Limb (tissue), 2 donors: ENCODE results near the gene BFSP2.
"Not testable (repeated sequence)": the region's sequence is repeated elsewhere in the genome, so short reads cannot be mapped to it uniquely, and the experiment has no call there.

ENCODE experiments used
- DNase-seq, 2 donors: peaks; one replicate each; pipeline ENCODE4 v3.0.0-alpha.2; 2016; ENCODE audit errors: extremely low spot score in 2 of 2

BFSP2 gene

DNA sequence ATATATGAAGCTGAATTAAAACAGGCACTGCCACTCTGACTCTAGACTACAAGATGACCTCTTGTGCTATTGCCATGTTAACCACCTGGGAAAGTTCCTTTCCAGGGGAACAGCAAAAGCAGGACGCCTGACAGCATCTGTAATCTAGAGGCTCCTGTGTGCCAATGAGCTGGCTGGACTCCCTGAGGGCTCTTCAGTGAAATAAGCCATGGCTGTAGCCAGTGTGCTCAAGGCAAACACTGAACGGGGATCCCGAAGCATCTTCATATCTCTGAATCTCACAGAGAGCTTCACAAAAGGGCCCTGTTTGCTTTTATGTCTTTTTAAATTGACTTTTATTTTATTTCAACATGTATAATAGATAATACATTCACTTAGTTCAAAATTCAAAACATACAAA lies 57.2 kb downstream of the BFSP2 start:
- DNase-seq = no peak

GRCh38 chr3:133457465-133458067 lies 57.7 kb downstream of the BFSP2 start:
- DNase-seq = no peak

DNA sequence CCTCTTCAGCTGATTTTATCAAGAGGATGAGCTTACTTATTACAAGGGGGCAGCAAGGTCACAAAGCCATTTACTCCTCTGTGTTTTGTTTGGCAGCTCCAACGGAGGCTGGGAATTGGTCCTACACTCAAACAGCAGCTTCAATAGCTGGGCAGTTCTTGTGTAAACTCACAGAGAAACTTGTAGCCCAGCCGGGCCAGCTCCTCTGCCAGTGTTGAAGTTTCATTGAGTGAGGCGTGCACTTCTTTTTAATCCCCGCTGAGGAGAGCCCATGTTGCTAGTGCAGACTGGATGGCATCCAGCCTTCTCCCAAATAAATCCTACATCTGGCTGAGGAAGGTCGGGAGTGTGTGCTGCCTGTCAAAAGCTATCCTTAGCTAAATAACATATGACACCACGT lies 59.5 kb downstream of the BFSP2 start:
- peak in 1 of 2 donors; percentile 58 for DNase-seq

GRCh38 chr3:133460809-133461208 lies 61.0 kb downstream of the BFSP2 start:
- no peak for DNase-seq

GRCh38 chr3:133461291-133461690 lies 61.4 kb downstream of the BFSP2 start:
- DNase-seq = no peak

- no peak for DNase-seq
Measured at GRCh38 chr3:133463347-133463860, 63.5 kb downstream of the BFSP2 start.

DNA sequence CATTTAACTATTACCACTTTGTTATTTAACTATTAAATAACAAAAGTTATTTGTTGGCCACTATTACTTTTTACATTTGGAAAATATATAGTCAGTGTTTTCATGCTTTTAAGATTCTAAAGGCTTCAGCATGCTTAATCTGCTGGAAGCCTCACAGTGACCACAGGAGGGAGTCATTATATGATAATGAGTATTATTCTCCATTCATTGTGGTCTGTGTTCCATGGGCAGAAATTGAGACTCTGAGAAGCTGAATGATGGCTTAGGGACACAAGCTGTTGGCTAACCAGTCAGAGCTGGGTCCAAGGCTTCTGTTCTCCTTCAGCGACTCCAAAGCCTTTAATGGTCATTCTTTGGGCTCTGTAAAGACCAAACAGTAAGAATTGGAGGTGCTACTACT lies 64.7 kb downstream of the BFSP2 start:
- DNase-seq = no peak

DNA sequence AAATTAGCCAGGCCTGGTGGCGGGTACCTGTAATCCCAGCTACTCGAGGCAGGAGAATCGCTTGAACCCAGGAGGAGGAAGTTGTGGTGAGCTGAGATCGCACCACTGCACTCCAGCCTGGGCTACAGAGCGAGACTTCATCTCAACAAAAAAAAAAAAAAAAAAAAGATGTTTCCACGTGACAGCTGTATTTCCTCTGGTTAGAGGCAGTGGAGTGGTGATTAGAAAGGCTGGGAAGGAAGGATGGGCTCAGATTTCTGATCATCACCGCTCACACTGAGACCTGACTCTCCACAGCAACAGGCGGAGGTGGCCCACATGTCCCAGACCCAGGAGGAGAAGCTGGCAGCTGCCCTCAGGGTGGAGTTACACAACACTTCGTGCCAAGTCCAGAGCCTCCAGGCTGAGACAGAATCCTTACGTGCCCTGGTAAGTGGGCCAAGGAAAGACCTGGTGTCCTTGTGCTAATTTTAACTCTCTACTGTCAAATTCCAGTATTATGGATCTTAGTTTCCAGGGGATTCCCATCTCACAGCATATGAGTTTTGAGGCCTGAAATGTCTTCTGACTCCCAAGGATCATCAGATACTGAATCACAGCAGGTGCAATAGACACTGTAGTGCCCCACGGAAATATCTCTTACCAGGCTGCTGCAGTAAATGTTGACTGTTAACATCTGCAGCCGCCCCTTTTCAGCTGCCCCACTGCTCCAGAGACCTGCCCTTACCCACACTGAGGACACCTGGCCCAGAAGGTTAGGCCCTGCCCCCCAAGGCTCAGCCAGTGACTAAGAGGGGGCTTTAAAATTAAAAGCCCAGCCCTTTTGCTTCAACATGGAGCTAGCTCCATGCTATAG lies 66.9 kb downstream of the BFSP2 start:
- no peak for DNase-seq

GRCh38 chr3:133467780-133468179 lies 67.9 kb downstream of the BFSP2 start:
- no peak for DNase-seq

DNA sequence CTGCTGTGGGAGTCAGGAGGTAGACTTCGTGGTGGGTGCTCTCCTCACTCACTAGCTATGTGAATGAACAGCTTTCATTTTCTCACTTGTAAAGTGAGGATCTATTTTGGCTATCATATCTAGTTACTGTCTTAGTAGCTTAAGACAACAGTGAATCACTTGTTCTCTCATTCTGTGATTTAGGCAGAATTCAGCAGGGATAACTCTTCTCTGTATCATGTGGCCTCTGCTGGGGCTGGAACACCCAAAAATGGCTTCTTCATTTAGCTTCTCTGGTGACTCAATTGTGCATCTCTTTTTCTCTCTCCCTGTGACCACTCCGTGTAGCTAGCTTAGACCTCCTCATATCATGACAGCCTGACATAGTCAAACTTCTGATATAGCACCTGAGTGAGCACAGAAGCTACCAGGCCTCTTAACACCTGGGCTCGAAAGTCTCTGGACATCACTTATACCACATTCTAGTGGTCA lies 68.4 kb downstream of the BFSP2 start:
- DNase-seq = no peak

DNA sequence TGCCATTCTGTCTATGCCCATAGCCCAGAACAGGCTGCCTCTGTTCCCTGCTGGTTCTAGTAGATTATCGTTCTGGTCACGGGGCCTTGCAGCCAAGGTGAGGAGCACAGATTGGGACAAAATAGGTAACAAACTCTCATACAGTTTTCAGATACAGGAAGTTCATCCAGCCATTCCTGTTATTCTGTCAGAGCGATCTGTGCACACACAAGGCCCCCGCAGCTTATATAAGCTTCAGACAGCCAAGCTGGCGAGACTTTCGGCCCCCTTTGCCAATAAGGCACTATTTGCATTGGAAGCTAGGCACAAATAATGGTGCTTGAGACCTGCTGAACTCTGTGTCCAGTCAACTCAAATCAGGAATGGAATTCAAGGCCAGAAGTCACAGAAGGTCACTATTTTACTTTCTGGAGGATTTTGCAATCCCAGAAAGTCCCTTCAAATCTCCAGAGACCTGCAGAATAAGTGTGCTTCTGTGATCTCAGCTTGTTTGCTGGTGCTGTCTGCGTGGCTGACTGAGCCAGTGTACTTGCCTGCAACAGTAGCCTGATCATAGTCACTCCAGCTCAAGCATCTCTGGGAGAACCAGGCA lies 69.4 kb downstream of the BFSP2 start:
- no peak for DNase-seq

DNA sequence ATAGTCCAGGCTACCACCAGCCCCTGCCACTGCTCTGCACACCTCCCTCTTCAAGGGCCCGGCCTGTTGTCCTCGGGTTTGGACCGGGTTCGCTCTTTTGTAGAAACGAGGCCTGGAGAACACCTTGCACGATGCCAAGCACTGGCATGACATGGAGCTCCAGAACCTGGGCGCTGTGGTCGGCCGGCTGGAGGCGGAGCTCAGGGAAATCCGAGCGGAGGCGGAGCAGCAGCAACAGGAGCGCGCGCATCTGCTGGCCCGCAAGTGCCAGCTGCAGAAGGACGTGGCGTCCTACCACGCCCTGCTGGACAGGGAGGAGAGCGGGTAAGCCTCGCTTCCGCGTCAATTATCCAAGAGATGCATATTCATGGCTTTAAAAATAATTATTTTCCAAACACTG lies 72.4 kb downstream of the BFSP2 start:
- no peak for DNase-seq

DNA sequence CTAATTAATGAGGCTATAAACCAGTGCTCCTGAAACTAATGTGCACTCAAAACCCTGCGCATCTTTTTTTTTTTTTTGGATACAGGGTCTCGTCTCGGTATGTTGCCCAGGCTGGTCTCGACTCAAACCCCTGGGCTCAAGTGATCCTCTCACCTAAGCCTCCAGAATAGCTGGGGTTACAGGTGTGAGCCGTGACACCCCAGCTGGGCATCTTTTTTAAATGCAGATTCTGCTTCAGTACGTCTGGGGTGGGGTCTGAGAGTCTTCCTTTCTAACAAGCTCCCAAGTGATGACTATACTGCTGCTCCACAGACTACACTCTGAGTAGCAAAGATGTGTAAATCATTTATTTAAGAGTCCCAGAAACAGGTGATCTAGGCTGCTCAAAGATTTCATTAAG lies 73.0 kb downstream of the BFSP2 start:
- DNase-seq = no peak

DNA sequence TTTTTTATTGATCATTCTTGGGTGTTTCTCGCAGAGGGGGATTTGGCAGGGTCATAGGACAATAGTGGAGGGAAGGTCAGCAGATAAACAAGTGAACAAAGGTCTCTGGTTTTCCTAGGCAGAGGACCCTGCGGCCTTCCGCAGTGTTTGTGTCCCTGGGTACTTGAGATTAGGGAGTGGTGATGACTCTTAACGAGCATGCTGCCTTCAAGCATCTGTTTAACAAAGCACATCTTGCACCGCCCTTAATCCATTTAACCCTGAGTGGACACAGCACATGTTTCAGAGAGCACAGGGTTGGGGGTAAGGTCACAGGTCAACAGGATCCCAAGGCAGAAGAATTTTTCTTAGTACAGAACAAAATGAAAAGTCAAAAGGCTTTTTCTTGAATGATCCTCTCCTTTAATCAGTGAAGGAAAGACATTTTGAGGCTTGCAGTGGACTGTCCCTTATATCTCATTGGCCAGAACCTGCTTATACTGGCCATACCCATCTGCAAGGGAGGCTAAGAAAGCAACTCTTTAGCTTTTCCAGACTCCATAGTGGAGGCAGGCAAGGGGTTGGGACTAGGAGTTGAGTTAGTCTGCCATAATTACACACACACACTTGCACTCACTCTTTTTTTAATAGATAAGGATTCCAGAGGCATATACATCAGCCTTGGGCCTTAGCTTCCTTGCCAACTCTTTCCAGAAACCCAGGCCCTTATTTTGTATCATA lies 73.8 kb downstream of the BFSP2 start:
- not testable (repeated sequence) for DNase-seq

- DNase-seq = peak; percentile 54 to 87
Measured at GRCh38 chr3:133474251-133474801, 74.5 kb downstream of the BFSP2 start.

DNA sequence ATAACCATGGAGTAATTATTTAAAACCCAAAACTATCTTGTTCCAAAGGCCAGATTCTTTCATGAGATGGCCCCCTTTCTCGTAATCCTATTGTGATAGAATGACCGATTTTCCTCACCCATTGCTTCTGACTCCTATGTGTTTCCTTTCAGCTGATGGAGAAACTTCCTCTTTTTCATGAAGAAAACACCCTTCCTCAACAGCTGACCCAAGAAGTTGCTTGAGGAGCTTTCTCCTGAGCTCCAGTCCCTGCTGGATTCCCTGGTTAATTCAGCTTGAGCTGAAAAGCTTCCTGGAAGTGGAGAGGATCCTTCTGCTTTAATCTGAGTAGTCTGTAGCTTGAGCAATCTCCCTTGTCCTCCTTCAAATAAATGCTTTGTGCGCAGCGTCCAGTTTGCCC lies 75.0 kb downstream of the BFSP2 start:
- no peak for DNase-seq

- no peak for DNase-seq
Measured at GRCh38 chr3:133475245-133476010, 75.6 kb downstream of the BFSP2 start.

DNA sequence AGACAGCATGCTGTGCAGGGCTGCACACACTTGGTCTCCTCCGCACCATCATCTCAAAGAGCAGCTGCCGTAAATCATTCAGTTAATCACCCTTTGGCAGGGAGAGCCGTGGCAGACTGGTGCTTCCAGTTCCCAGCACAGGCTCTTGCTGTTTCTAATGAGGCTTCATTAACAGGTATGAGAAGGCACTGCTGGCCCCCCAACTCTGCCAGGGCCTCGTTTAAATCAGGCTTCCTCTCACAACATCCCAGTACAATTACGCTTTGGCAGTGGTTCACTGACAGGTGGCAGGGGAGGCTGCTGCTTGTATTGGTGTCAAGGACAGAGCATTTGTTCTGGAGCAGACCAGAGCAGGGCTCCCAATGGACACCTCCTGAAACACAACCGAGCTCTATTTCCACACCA lies 77.1 kb downstream of the BFSP2 start:
- DNase-seq = no peak

DNA sequence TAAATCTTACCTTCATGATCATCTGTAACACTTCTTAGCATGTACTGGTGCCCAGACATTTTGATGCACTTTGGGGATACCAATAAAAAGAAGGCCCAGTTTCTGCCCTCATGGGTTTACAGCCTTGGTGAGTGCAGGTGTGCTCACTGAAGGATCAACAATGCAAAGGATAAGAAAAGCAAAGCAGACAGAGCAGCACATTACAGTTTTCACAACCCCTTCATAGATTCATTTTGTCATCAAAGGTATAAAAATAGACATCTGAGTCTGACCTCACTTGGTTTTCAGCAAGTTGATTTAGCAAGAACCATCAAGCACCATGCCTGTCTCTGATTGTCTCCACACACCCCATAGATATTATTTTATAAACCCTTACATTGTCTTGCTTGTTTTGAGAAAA lies 77.6 kb downstream of the BFSP2 start:
- no peak for DNase-seq

DNA sequence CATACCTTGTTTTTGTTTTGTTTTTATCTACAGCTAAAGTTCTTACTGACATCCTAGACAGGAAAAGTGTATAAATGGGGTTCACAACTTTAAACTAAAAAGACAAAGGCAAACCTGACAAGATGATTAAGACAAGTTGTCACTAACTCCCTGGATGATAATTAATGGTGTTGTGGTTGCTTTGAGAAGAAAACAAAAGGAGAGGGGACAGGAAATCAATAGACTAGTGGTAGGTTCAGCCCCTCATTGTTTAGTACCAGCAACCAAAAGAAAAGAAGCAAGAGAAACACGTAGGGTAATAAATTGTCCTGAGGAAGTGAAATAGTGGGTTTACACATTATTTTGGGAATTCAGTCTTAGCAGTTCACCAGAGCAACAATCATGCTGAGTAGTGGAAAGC lies 78.8 kb downstream of the BFSP2 start:
- no peak for DNase-seq

- no peak for DNase-seq
Measured at GRCh38 chr3:133479401-133479800, 79.5 kb downstream of the BFSP2 start.
